ENCODE data around the gene ODAD3. TPM values are rescaled to one million over a fixed set of nuclear protein-coding genes. Genes with fewer than 3 reads are reported as not detected.

Gene ODAD3
- total and polyA plus RNA-seq, 2 of the 13 experiments (the other 11 are each of a cell fraction or from before 2014, with no cell fraction given) = 0.04 to 0.08 TPM

DNA sequence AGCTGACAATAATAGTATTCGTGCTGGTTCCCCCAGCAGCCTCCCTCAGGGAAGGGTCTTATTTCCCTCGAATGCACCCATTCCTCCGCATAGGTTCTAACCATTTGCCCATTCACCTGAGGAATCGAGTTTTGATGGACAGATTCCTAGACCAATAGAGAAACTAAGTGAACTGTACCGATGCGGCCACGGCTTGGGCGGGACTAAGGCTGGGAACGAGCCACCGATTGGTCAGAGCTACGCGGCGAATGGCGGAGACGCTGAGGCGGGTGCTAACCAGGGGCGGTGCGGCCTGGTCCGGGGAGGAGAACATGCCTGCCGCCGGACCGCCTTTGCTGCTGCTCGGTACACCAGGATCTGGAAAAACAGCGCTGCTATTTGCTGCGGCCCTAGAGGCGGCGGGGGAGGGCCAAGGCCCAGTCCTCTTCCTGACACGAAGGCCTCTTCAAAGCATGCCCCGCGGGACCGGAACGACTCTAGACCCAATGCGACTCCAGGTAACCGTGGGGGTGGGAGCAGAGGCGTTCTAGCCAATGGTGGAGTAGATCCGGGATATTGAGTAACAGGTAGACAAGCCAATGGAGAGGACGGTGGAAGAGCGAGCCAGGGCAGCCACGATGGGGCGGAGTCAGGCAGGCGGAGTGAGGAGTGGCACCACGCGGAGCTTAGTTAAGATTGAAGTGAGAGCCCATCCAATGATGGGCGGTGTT, 60.3 kb downstream of the ODAD3 start, which contains the start of gene SWSAP1 (continued):
- TF ChIP-seq, protein P1, sequence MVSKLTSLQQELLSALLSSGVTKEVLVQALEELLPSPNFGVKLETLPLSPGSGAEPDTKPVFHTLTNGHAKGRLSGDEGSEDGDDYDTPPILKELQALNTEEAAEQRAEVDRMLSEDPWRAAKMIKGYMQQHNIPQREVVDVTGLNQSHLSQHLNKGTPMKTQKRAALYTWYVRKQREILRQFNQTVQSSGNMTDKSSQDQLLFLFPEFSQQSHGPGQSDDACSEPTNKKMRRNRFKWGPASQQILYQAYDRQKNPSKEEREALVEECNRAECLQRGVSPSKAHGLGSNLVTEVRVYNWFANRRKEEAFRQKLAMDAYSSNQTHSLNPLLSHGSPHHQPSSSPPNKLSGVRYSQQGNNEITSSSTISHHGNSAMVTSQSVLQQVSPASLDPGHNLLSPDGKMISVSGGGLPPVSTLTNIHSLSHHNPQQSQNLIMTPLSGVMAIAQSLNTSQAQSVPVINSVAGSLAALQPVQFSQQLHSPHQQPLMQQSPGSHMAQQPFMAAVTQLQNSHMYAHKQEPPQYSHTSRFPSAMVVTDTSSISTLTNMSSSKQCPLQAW (CRISPR knock-in tag; IDR thresholded peaks at IDR 0.05) = peak; percentile 71
- TF ChIP-seq PHF8 (CRISPR knock-in tag; IDR thresholded peaks at IDR 0.05) (peak; percentile 99), TMF1 (CRISPR knock-in tag; IDR thresholded peaks at IDR 0.05; ENCODE audit: low read depth) (no peak; the same call in 1 of the 2 replicates), FIP1L1 (IDR thresholded peaks at IDR 0.05; ENCODE audit: borderline replicate concordance, insufficient read depth, low read depth, low read length) (no peak), WIZ (CRISPR knock-in tag; IDR thresholded peaks at IDR 0.05) (peak; percentile 43; the same call in 1 of the 2 replicates), ZNF652 (CRISPR knock-in tag; IDR thresholded peaks at IDR 0.05; ENCODE audit: borderline replicate concordance, low read depth) (no peak), ZNF558 (CRISPR knock-in tag; IDR thresholded peaks at IDR 0.05; ENCODE audit: borderline replicate concordance) (peak; percentile 57; the same call in 1 of the 2 replicates), ZFP62 (CRISPR knock-in tag; IDR thresholded peaks at IDR 0.05) (no peak), ARID2 (CRISPR knock-in tag; IDR thresholded peaks at IDR 0.05; ENCODE audit: borderline replicate concordance) (0 out of 2 replicates have a peak, but pooled peaks have one; percentile 71), HOXA3 (CRISPR knock-in tag; IDR thresholded peaks at IDR 0.05) (peak; percentile 63), ZNF547 (CRISPR knock-in tag; IDR thresholded peaks at IDR 0.05) (peak; percentile 54; the same call in 1 of the 2 replicates), ZNF235 (CRISPR knock-in tag; IDR thresholded peaks at IDR 0.05; ENCODE audit: borderline replicate concordance) (no peak), CBX1 (IDR thresholded peaks at IDR 0.05; ENCODE audit: low read depth) (peak; percentile 31), CHD4 (IDR thresholded peaks at IDR 0.05; ENCODE audit: borderline replicate concordance, low read length) (peak; percentile 2; the same call in 1 of the 2 replicates), SP140L (CRISPR knock-in tag; IDR thresholded peaks at IDR 0.05; ENCODE audit: borderline replicate concordance) (no peak; the same call in 1 of the 2 replicates), ZMYM3 (CRISPR knock-in tag; IDR thresholded peaks at IDR 0.05) (peak; percentile 37; the same call in 1 of the 2 replicates), HMG20A (CRISPR knock-in tag; IDR thresholded peaks at IDR 0.05; ENCODE audit: borderline replicate concordance) (no peak), ZKSCAN5 (CRISPR knock-in tag; IDR thresholded peaks at IDR 0.05) (no peak), NFATC3 (CRISPR knock-in tag; IDR thresholded peaks at IDR 0.05) (0 out of 2 replicates have a peak, but pooled peaks have one; percentile 83), SMC3 (IDR thresholded peaks at IDR 0.05; ENCODE audit: low read length) (no peak), ZNF335 (CRISPR knock-in tag; IDR thresholded peaks at IDR 0.05) (peak; percentile 78)
- TF ChIP-seq, protein P2, sequence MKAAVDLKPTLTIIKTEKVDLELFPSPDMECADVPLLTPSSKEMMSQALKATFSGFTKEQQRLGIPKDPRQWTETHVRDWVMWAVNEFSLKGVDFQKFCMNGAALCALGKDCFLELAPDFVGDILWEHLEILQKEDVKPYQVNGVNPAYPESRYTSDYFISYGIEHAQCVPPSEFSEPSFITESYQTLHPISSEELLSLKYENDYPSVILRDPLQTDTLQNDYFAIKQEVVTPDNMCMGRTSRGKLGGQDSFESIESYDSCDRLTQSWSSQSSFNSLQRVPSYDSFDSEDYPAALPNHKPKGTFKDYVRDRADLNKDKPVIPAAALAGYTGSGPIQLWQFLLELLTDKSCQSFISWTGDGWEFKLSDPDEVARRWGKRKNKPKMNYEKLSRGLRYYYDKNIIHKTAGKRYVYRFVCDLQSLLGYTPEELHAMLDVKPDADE (CRISPR knock-in tag; IDR thresholded peaks at IDR 0.05) = no peak
- TF ChIP-seq, protein P3, sequence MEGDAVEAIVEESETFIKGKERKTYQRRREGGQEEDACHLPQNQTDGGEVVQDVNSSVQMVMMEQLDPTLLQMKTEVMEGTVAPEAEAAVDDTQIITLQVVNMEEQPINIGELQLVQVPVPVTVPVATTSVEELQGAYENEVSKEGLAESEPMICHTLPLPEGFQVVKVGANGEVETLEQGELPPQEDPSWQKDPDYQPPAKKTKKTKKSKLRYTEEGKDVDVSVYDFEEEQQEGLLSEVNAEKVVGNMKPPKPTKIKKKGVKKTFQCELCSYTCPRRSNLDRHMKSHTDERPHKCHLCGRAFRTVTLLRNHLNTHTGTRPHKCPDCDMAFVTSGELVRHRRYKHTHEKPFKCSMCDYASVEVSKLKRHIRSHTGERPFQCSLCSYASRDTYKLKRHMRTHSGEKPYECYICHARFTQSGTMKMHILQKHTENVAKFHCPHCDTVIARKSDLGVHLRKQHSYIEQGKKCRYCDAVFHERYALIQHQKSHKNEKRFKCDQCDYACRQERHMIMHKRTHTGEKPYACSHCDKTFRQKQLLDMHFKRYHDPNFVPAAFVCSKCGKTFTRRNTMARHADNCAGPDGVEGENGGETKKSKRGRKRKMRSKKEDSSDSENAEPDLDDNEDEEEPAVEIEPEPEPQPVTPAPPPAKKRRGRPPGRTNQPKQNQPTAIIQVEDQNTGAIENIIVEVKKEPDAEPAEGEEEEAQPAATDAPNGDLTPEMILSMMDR (CRISPR knock-in tag; IDR thresholded peaks at IDR 0.05) = no peak
- TF ChIP-seq, protein P4, sequence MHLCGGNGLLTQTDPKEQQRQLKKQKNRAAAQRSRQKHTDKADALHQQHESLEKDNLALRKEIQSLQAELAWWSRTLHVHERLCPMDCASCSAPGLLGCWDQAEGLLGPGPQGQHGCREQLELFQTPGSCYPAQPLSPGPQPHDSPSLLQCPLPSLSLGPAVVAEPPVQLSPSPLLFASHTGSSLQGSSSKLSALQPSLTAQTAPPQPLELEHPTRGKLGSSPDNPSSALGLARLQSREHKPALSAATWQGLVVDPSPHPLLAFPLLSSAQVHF (CRISPR knock-in tag; IDR thresholded peaks at IDR 0.05) = no peak
- TF ChIP-seq, protein P5, sequence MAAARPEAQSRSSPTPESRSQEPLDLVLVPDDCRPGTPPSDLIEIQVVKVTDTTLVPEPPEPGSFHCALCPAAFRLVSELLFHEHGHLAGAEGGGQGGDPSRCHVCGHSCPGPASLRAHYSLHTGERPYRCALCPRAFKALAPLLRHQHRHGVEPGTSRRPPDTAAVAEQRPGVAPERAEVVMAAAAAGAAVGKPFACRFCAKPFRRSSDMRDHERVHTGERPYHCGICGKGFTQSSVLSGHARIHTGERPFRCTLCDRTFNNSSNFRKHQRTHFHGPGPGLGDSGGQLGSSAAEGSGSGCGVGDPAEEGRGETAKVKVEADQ (CRISPR knock-in tag; IDR thresholded peaks at IDR 0.05; ENCODE audit: borderline replicate concordance) = peak; percentile 84; the same call in 1 of the 2 replicates
